Measurements from ENCODE around the gene PSAP.
"Not testable (repeated sequence)": the region's sequence is repeated elsewhere in the genome, so short reads cannot be mapped to it uniquely, and the experiment has no call there.

PSAP gene

DNA sequence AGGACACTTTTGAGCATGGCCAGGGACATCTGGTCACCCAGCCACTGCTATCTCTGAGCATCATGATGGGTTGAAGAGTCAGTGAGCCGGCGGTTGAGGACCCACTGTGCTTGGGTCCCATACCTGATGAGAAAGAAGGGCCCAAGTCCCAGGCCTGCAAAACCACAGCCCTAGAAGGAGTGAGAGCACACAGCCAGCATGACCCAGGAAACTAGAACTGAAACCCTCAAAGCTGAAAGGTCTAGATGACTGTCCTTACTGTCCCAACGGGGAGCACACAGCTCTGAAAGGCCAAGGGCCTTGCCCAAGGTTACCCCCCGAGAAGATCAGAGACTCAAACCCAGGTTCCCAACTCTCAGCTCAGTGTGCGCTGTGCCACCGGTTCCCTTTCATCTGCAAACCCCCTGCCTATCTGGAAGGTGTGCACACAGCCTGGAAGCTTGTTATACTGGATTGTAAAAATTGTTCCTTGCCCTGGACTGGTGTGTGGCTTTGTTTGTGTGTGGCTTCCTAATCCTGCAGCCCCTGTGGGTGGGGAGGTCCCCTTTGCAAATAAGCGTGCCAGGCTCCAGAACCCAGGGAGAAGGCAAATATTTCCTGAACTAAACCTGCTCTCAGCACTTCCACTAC, 22.6 kb upstream of the PSAP start:
- no peak for DNase-seq

DNA sequence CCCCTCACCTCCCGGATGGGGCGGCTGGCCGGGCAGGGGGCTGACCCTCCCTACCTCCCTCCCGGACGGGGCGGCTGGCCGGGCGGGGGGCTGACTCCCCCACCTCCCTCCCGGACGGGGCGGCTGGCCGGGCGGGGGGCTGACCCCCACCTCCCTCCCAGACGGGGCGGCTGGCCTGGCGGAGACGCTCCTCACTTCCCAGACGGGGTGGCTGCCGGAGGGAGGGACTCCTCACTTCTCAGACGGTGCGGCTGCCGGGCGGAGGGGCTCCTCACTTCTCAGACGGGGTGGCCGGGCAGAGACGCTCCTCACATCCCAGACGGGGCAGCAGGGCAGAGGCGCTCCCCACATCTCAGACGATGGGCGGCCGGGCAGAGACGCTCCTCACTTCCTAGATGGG, 18.6 kb upstream of the PSAP start:
- DNase-seq, result not testable (repeated sequence)

DNA sequence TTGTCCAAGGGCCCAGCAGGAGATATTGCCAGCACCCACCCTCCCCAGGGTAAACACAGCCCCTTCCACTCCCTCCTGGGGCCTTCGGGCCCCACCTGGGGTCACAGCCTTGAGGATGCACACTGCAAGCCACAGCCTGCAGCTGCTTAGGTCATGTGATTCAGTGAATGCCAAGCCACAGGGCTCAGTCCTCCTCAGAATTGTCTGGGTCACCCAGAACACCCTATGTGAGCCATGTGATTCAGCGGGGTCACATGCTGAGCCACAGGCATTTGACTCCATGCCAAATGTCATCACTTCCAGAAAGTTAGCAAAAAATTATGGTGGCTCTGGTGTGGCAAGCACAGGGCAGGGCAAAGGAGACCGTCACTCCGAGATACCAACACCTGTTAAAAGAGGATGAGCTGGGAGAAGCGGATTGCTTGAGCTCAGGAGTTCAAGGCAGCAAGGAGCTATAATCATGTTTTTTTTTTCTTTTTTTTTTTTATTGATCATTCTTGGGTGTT, 17.2 kb upstream of the PSAP start:
- no peak for DNase-seq

- no peak for DNase-seq
These were observed 14.6 kb upstream of the PSAP start for GRCh38 chr10:71865561-71866041.

DNA sequence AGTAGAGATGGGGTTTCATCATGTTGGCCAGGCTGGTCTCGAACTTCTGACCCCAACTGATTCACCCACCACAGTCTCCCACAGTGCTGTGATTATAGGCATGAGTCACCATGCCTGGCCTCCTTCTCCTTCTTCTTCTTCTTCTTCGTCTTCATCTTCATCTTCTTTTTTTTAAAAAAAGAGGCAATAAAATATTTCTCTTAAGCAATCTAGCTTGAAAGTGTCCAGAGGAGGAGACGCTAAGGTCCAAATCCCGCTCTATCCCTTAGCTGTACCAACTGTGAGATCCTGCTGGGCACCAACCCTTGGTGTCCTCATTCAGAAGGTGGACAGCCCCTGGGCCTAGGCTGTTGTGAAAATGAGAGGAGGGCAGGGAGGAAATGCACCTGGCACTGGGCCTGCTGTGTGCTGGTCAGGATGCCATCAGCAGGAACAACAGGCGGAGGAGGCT, 13.9 kb upstream of the PSAP start:
- no peak for DNase-seq

DNA sequence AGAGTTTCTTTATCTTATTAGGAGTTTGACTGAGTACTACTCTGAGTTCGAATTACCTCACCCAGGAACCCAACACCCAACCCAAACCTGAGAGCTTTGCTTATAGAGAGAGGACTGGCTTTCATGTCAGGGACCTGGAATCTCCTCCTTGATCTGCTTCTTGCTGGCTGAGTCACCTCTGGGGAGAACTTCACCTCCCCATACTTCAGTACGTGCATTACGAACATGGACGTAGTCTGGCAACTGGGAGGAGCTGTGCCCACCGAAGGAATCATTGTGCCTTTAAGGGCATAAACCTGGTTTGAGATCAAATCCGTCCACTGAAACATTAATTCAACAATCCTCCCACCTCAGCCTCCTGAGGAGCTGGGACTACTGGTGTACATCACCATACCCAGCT, 12.2 kb upstream of the PSAP start:
- no peak for DNase-seq

DNA sequence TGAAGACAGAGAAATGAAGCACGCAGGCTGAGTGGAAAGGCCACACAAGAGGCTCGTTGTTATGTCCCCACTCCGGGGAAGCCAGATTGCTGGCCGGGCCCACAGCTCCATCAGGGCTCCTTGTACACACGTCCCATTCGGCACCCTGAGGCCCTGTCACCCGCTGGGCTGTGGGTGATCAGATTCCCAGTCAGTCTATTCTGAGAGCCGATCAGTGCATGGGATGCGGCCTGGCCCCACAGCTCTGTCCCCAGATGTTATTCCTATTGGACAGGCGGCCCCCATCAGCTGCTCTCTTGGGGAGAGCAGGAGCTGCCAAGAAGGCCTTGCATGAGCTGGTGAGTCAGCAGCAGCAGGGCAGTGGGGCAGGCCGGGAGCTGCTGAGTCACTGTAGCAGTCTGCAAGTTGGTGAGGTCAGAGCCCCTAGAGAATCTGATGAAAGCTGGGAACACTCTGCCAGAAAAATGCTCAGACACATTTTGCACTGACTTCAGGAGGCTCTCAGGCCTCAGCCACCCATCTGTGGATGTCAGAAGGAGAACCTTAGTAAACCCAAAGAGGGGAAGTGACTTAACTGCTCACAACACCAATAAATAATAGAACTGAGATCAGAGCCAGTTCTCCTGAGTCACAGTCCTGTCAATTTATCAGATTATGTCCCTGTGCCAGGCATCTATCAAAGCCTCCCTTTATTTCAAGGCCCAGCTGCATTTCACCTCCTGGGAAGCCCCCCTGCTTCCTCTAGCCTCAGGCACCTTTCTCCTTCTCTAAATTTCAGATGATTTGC, 9.4 kb upstream of the PSAP start:
- no peak for DNase-seq

GRCh38 chr10:71857934-71858890, 7.2 kb upstream of the PSAP start:
- DNase-seq, result no peak

DNA sequence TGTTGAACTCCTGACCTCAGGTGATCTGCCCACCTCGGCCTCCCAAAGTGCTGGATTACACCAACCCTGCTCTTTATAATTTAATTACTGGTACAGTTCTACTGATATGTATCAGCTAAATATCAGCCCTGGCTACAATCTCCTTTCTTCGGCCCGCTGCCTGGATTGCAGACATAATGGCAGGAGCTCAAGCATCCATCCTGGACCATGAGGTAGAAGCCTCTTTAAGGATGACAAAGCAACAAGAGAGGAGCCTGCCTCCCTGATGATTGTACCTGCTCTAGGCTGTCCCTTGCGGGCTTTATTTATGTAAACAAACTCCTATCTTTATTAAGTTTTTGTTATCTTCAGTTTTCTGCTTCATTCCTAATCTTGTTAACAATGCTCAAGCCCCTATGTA, 5.6 kb upstream of the PSAP start:
- DNase-seq, result no peak

DNA sequence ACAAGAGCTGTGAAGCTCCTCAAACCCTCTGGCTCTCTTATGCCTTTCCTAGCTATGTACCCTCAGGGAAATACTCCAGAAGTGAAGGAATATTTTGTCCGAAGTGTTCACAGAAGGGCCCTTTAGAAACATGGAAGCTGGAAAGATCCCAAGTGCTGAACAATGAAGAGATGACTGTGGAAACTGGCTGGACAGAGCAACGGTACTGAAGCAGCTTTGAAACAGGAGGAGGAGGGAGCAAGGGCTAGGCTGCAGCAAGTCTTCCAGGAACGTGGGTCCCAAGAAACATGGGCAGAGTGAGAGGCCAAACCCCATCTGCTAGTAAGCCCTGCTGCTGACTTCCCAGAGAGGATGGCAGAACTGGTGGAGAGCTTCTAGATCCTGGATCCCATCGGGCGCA, 3.0 kb upstream of the PSAP start:
- no peak for DNase-seq

DNA sequence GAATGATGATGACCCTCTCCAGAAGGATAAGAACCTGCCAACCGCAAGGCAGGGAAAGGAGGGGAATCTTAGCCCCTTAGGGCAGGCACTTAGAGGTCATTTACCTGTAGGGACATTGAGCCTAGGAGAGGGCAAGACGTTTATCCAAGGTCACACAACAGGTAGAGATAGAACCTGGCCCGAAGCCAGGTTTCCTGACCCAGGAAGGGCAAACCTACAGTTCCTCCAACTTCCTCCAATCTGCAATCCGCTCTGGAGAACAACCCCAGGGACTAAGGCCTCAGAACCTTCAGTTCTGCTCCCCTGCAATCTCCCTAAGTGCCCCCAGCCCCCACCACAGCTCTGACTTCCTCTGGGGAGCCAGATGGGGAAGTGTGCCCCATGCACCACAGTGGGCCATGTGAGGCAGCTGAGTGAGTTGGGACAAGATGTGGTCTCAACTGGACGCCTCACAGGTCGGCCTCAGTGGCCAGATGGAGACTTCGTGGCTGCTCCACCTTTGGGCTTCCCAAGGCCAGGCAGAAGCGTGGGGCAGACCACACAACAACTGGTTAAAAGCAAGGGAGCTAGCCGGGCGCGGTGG, 1.4 kb upstream of the PSAP start:
- no peak for DNase-seq

- not testable (repeated sequence) for DNase-seq
These were observed 529 bp upstream of the PSAP start for GRCh38 chr10:71851465-71852095.

GRCh38 chr10:71850021-71850742, 869 bp downstream of the PSAP start:
- peak in 1 of 6 experiments; percentile 54 for DNase-seq

GRCh38 chr10:71849461-71849908, 1.6 kb downstream of the PSAP start:
- no peak for DNase-seq

- no peak for DNase-seq
These were observed 2.5 kb downstream of the PSAP start for GRCh38 chr10:71848325-71849275.

GRCh38 chr10:71847418-71847817, 3.6 kb downstream of the PSAP start:
- no peak for DNase-seq

GRCh38 chr10:71846816-71847215, 4.2 kb downstream of the PSAP start:
- no peak for DNase-seq

DNA sequence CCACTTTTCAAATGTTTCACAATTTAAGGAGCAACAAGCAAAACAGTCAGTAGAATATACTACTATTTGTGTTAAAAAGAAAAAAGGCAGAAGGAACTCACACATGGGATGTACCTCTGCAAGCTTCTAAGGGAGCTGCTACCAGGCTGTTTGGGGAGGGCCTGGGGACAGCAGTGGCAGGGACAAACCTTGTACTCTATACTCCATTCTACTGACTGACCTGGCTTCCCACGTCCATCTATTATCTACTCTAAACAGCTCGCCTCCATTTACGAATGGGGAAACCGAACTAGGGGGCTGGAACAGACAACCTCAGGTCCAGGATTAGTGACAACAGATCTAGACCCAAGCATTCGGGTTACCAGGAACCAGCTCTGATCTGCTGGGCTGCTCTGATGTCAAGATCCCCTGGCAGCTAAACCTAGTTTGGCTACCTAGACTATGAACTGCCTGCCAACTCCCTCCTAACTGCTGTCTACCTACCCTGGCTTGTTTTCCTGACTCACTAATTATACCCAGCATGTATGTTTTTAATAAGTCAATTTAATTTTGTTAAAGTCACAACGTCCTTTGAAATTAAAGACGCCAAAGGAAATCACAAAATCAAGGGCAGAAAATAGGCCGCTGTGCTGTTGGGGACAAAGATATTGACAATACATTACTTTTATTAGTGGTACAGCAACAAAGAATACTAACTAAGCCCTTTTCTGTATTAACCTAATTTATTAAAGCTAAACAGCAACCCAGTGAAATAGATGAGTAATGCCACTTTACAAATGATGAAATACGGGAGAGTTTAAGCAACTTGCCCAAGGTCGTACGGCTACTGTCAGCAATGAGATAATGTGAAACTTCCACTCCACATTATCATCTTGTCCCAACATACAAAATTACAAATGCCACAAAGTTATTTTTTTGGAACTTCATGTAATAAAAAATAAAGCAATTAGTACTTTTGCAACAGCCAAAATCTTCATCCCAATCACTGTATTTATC, 5.3 kb downstream of the PSAP start:
- DNase-seq, result no peak

GRCh38 chr10:71844695-71845094, 6.4 kb downstream of the PSAP start:
- no peak for DNase-seq

Measured in stimulated activated naive CD4-positive, alpha-beta T cell (primary cell).